Ovary (tissue), 9 donors: ENCODE data around the gene IFT57. TPM values are rescaled to one million over a fixed set of nuclear protein-coding genes. Genes with fewer than 3 reads are reported as not detected.

Experiments
- DNase-seq, 5 donors: peaks; one replicate each; pipeline ENCODE4 v3.0.0-alpha.2; 2019 to 2020
- H3K27ac ChIP-seq, 2 donors: fragments of 200-600 bp; one replicate each; pipeline versions ENCODE4 v1.5.1 to v1.8.0; 2019 to 2022
- H3K27me3 ChIP-seq: fragments of 200-600 bp; one replicate; pipeline ENCODE4 v1.8.0; 2022
- H3K36me3 ChIP-seq: fragments of 200-600 bp; sonication (generic); one replicate; pipeline ENCODE4 v1.5.1; 2019
- H3K4me1 ChIP-seq: one replicate; pipeline ENCODE4 v1.8.1; 2013; ENCODE audit warnings: mild to moderate bottlenecking, moderate library complexity; ENCODE audit not compliant: insufficient read depth
- H3K4me3 ChIP-seq: fragments of 200-600 bp; sonication (generic); one replicate; pipeline ENCODE4 v1.5.1; 2017
- H3K9me3 ChIP-seq, 2 donors: fragments of 200-600 bp in 1 of 2; sonication (generic) in 1 of 2; one replicate each; pipeline versions ENCODE4 v1.5.1 to v1.8.1; 2013 to 2019; ENCODE audit warnings: mild to moderate bottlenecking in 1 of 2, moderate library complexity in 1 of 2
- EP300 ChIP-seq: sonication (generic); formaldehyde crosslinking; IDR thresholded peaks from one replicate; pipeline ENCODE4 v1.6.1; 2017; ENCODE audit warnings: antibody characterized with exemption
- POLR2A ChIP-seq: fragments of 450-650 bp; IDR thresholded peaks from one replicate; pipeline ENCODE4 v1.6.1; 2017; ENCODE audit warnings: antibody characterized with exemption, mild to moderate bottlenecking, moderate library complexity
- WGBS, 3 donors: extraction: QIAGEN DNeasy Blood & Tissue Kit in 1 of 3; methylation state at CpG; one replicate each; pipeline versions ENCODE4 v1.1.5 to v1.1.7; 2013 to 2017; 5-methylcytosine and 5-hydroxymethylcytosine counted together
- intact Hi-C, 4 donors: fragments of 100-400 bp; cut with DNase I; formaldehyde crosslinking; loops; one replicate each; pipeline versions ENCODE4 v1.11.0 to v1.15.1; 2022 to 2023
- polyA plus RNA-seq, 2 donors: library from polyadenylated mRNA; stranded (reverse); fragments of 200-250 nt in 1 of 2; fragments of 350-450 nt in 1 of 2; fragmentation: Illumina TruSeq in 1 of 2; extraction: RNeasy Lipid Tissue Mini Kit (QIAGEN cat#74804) in 1 of 2; gene quantifications; one replicate each; pipeline ENCODE4 v1.2.3, GENCODE V29; 2013 to 2014
- total RNA-seq, 7 donors: library from RNA; depleted of rRNA in 2 of 7; stranded (reverse); fragments of >200 nt in 2 of 7; fragmentation: NEBNext Ultra II Directional in 3 of 7; extraction: Animal tissue kit (Norgen Biotek cat#: 25700) in 3 of 7; gene quantifications; one replicate each; pipeline versions ENCODE4 v1.1.0 to v1.2.4, GENCODE V29; 2016 to 2023
- TF ChIP-seq, protein P1 (sequence below), 3 donors: fragments of 450-650 bp in 2 of 3; fragments of 200-600 bp in 1 of 3; IDR thresholded peaks; one replicate each; pipeline versions ENCODE4 v1.5.1 to v1.8.0; 2016 to 2022; ENCODE audit warnings: antibody characterized with exemption in 3 of 3, mild to moderate bottlenecking in 1 of 3
- donor health status: DM: no; HTN: no; CAD: no; lungs with moderate emphysema.
- donor health status: DM: no; HTN: no; CAD: no.
- donor health status: Bipolar disorder and iron deficiency.
- donor health status: DM: yes; HTN: yes; CAD: no.
- donor health status: DM: no; HTN: no; CAD: no.
- donor health status: DM: yes; HTN: yes; CAD: no.

The IFT57 gene
- total and polyA plus RNA-seq, 9 donors, result 31.0 to 155 (median 50.0) TPM

DNA sequence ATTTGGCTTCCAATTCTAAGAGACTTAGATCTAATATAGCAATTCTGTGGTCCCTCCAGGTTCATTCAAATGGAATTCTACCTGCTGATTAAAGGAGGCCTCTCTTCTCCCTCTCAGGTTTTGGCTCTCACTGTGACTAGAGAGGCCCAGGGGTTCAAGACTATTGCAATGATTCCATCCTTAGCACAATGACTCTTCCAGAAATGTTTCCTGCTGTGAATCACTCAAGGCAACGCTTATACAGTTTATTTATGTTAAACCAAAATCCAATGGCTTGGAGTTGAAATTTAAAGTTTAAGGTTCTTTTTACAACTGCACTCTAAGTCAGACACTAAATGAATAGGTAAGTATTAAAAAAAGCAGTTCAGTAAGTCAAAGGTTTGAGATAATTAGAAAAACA is 39.9 kb downstream of the IFT57 start:
- no peak for DNase-seq
- TF ChIP-seq EP300, result no peak
- TF ChIP-seq, protein P1, sequence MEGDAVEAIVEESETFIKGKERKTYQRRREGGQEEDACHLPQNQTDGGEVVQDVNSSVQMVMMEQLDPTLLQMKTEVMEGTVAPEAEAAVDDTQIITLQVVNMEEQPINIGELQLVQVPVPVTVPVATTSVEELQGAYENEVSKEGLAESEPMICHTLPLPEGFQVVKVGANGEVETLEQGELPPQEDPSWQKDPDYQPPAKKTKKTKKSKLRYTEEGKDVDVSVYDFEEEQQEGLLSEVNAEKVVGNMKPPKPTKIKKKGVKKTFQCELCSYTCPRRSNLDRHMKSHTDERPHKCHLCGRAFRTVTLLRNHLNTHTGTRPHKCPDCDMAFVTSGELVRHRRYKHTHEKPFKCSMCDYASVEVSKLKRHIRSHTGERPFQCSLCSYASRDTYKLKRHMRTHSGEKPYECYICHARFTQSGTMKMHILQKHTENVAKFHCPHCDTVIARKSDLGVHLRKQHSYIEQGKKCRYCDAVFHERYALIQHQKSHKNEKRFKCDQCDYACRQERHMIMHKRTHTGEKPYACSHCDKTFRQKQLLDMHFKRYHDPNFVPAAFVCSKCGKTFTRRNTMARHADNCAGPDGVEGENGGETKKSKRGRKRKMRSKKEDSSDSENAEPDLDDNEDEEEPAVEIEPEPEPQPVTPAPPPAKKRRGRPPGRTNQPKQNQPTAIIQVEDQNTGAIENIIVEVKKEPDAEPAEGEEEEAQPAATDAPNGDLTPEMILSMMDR (IDR thresholded peaks at IDR 0.05), result no peak
- no peak for TF ChIP-seq POLR2A
- no peak overlapping the region for H3K4me3 ChIP-seq
- 83 to 95% (median 88%) methylated on average over 1 of the region's 1 CpG for WGBS, 3 donors
- no peak overlapping the region for H3K27ac ChIP-seq
- no peaks in the 10 kb centered on the region for H3K4me1 ChIP-seq
- H3K9me3 ChIP-seq, result no peaks in the 10 kb centered on the region
- no peaks in the 10 kb centered on the region for H3K27me3 ChIP-seq
- H3K36me3 ChIP-seq, result no peaks in the 10 kb centered on the region
- intact Hi-C loops, result no loop called here

DNA sequence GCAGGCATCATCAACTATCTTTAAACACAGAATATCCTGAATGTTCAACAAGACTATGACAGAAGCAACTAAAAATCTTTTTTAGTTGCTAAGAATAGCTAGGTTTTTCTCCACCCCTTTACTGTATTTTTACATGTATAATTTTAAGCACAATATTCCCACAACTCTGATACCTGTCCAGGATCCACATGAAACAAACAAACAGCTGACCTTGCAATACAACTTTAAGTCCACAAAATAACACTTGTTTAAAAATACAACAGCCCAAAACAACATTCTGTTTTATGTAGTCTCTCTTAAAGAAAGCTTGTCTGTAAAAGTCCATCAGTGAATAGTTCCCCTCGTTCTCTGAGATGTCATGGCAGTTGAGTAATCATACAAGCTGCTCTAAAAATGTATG is 41.1 kb downstream of the IFT57 start:
- WGBS, 3 donors, result 59 to 76% (median 66%) methylated on average over 1 of the region's 1 CpG
- no peak for DNase-seq
- intact Hi-C loops, result no loop called here
- H3K27me3 ChIP-seq, result no peaks in the 10 kb centered on the region
- H3K36me3 ChIP-seq, result no peaks in the 10 kb centered on the region
- H3K4me3 ChIP-seq, result no peak overlapping the region
- TF ChIP-seq EP300, result no peak
- TF ChIP-seq, protein P1 (IDR thresholded peaks at IDR 0.05), result no peak
- TF ChIP-seq POLR2A, result no peak
- no peaks in the 10 kb centered on the region for H3K9me3 ChIP-seq
- H3K4me1 ChIP-seq, result no peaks in the 10 kb centered on the region
- no peak overlapping the region for H3K27ac ChIP-seq

GRCh38 chr3:108180194-108180593 is 42.0 kb downstream of the IFT57 start:
- H3K36me3 ChIP-seq, result no peaks in the 10 kb centered on the region
- no peaks in the 10 kb centered on the region for H3K9me3 ChIP-seq
- no peak for DNase-seq
- no peaks in the 10 kb centered on the region for H3K4me1 ChIP-seq
- WGBS, 3 donors, result 8 to 25% (median 22%) methylated on average over 1 of the region's 1 CpG
- H3K27ac ChIP-seq, result no peak overlapping the region
- intact Hi-C loops, result no loop called here
- H3K4me3 ChIP-seq, result no peak overlapping the region
- no peaks in the 10 kb centered on the region for H3K27me3 ChIP-seq
- TF ChIP-seq, protein P1 (IDR thresholded peaks at IDR 0.05), result no peak
- TF ChIP-seq EP300 (no peak), POLR2A (no peak)

DNA sequence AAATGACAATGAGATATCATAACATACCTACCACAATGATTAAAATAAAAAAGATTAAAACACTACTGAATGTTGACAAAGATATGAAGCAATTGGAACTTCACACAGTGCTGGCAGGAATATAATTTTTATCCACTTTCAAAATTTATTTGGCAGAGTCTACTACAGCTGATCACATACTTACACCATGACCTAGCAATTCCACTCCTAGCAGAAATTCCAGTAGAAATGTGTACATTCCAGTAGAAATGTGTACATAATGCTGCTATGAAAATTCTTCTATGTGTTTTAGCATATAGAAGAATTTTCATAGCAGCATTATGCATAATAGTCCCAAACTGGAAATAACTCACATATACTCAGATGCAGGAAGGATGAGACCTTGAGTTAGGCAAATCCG is 43.5 kb downstream of the IFT57 start:
- TF ChIP-seq EP300, result no peak
- TF ChIP-seq, protein P1 (IDR thresholded peaks at IDR 0.05), result no peak
- no peak for TF ChIP-seq POLR2A

More for the DNA sequence above, 43.5 kb downstream of the IFT57 start:
- H3K4me3 ChIP-seq, result no peak overlapping the region
- no peaks in the 10 kb centered on the region for H3K9me3 ChIP-seq
- 93 to 100% (median 95%) methylated on average over 1 of the region's 1 CpG for WGBS, 3 donors
- DNase-seq, result no peak
- no peaks in the 10 kb centered on the region for H3K27me3 ChIP-seq
- intact Hi-C loops, result no loop called here
- H3K27ac ChIP-seq, result no peak overlapping the region
- H3K4me1 ChIP-seq, result no peaks in the 10 kb centered on the region
- H3K36me3 ChIP-seq, result no peaks in the 10 kb centered on the region
